Endodermal cell (in vitro differentiated cells): ENCODE measurements around the gene PAFAH1B1. TPM values are rescaled to one million over a fixed set of nuclear protein-coding genes. Genes with fewer than 3 reads are reported as not detected.
A peak's percentile ranks its signal among the peaks of the same experiment; 100 is the strongest.

Experiments used
- DNase-seq: peaks from one replicate; pipeline ENCODE4 v3.0.0-alpha.2; 2017
- H3K27ac ChIP-seq: 2 replicates; pipeline ENCODE4 v1.5.1; 2013; ENCODE audit warnings: mild to moderate bottlenecking, low read depth, low read length, moderate library complexity
- H3K27me3 ChIP-seq: 2 replicates; pipeline ENCODE4 v1.6.1; 2013; ENCODE audit warnings: mild to moderate bottlenecking, low read length, moderate library complexity; ENCODE audit not compliant: insufficient read depth, control insufficient read depth, poor library complexity, severe bottlenecking
- H3K36me3 ChIP-seq: 2 replicates; pipeline ENCODE4 v1.7.0; 2013; ENCODE audit warnings: mild to moderate bottlenecking, low read length, moderate library complexity; ENCODE audit not compliant: control insufficient read depth, insufficient read depth
- H3K4me1 ChIP-seq: one replicate; pipeline ENCODE4 v1.7.0; 2013; ENCODE audit warnings: low read length; ENCODE audit not compliant: control insufficient read depth, insufficient read depth
- H3K4me3 ChIP-seq: 2 replicates; pipeline ENCODE4 v1.5.1; 2013; ENCODE audit warnings: mild to moderate bottlenecking, low read length, moderate library complexity
- H3K9ac ChIP-seq: 2 replicates; pipeline ENCODE4 v1.6.1; 2013; ENCODE audit warnings: mild to moderate bottlenecking, low read length, moderate library complexity; ENCODE audit not compliant: poor library complexity, severe bottlenecking; ENCODE audit errors: extremely low read depth
- H3K9me3 ChIP-seq: 2 replicates; pipeline ENCODE4 v1.6.1; 2013; ENCODE audit warnings: mild to moderate bottlenecking, low read length, moderate library complexity; ENCODE audit not compliant: control insufficient read depth
- H3K27ac Mint-ChIP-seq: 2 replicates; pipeline ENCODE4 v1.8.0; 2020; ENCODE audit warnings: mixed read lengths
- H3K27me3 Mint-ChIP-seq: 2 replicates; pipeline ENCODE4 v1.8.0; 2021; ENCODE audit warnings: mild to moderate bottlenecking, mixed read lengths; ENCODE audit not compliant: insufficient read depth
- H3K36me3 Mint-ChIP-seq: 2 replicates; pipeline ENCODE4 v1.8.0; 2020; ENCODE audit warnings: low read depth, mixed read lengths
- H3K4me1 Mint-ChIP-seq: 2 replicates; pipeline ENCODE4 v1.8.0; 2020; ENCODE audit warnings: mixed read lengths
- H3K4me3 Mint-ChIP-seq: 2 replicates; pipeline ENCODE4 v1.8.0; 2020; ENCODE audit warnings: mild to moderate bottlenecking, moderate library complexity, mixed read lengths
- H3K9me3 Mint-ChIP-seq: 2 replicates; pipeline ENCODE4 v1.8.0; 2020; ENCODE audit warnings: mild to moderate bottlenecking, mixed read lengths
- WGBS, 2 experiments: methylation state at CpG; one replicate each; pipeline versions ENCODE4 v1.1.5 to v1.1.7; 2013; ENCODE audit warnings: missing lambda C conversion rate in 2 of 2, mixed read lengths in 1 of 2; ENCODE audit not compliant: insufficient coverage in 1 of 2, insufficient read length in 1 of 2; 5-methylcytosine and 5-hydroxymethylcytosine counted together
- total RNA-seq, 2 donors: library from RNA; stranded (reverse); fragmentation: NEBNext Ultra II Directional in 1 of 2; extraction: Animal tissue kit (Norgen Biotek cat#: 25700) in 1 of 2; gene quantifications; 2 replicates in 1 of 2; 3 replicates in 1 of 2; pipeline ENCODE4 v1.2.1, GENCODE V29; 2021
- TF ChIP-seq, protein P1 (sequence below): fragments of 200-600 bp; sonication (generic); conservative IDR thresholded peaks from 2 replicates; pipeline ENCODE4 v1.5.0; 2021; ENCODE audit warnings: antibody characterized with exemption, mild to moderate bottlenecking

The PAFAH1B1 gene
- total RNA-seq, 2 donors from 2014 or later: 157 to 200 TPM

DNA sequence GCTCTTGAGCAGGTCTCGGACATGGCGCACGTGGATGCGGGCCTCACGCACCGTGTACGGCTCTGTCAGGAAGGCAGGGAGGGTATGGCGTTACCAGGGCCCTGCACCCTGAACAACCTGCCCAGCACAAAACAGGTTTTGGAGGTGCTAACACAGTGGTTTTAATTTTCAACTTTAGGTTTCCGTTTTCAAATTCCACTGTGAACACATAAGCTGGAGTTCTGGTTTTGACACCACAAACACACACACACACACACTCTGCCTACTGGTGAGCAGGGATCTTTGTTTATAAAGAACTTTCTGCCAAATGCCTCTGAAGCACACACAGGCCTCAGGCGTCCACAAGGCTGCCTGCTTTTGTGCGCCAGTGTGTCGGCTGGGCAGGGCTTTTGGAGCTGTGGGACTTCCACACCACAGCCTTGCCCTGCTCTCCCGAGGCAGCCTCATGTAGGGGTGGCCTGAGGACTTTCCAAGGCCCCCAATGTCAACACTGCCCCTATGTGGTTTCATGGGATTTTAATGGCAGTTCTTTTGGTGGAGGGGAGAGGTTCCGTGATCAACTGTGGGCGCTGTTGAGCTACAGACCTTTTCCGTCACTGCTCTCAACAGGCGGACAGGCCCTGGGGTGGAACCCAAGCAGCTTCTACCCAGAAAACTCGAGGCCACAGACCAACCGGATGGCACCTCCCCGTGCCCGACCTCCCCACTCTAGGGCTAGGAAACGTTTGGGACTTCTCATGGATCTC lies 108.7 kb downstream of the PAFAH1B1 start:
- Mint-ChIP-seq H3K36me3 (peaks cover 30% of the 10 kb centered on the region), H3K4me1 (peaks cover 5% of the 10 kb centered on the region), H3K9me3 (no peaks in the 10 kb centered on the region), H3K4me3 (no peak overlapping the region), H3K27me3 (no peaks in the 10 kb centered on the region), H3K27ac (no peak overlapping the region)
- TF ChIP-seq, protein P1, sequence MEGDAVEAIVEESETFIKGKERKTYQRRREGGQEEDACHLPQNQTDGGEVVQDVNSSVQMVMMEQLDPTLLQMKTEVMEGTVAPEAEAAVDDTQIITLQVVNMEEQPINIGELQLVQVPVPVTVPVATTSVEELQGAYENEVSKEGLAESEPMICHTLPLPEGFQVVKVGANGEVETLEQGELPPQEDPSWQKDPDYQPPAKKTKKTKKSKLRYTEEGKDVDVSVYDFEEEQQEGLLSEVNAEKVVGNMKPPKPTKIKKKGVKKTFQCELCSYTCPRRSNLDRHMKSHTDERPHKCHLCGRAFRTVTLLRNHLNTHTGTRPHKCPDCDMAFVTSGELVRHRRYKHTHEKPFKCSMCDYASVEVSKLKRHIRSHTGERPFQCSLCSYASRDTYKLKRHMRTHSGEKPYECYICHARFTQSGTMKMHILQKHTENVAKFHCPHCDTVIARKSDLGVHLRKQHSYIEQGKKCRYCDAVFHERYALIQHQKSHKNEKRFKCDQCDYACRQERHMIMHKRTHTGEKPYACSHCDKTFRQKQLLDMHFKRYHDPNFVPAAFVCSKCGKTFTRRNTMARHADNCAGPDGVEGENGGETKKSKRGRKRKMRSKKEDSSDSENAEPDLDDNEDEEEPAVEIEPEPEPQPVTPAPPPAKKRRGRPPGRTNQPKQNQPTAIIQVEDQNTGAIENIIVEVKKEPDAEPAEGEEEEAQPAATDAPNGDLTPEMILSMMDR: peak; percentile 41
- WGBS, 2 experiments: 95 to 97% methylated on average over 17 to 22 of the region's 22 CpGs
- H3K27ac ChIP-seq: no peak overlapping the region
- peaks cover under 1% of the 10 kb centered on the region for H3K4me1 ChIP-seq
- H3K9me3 ChIP-seq: no peaks in the 10 kb centered on the region
- H3K36me3 ChIP-seq: peaks cover 19% of the 10 kb centered on the region
- peak; percentile 75 for DNase-seq
- H3K4me3 ChIP-seq: no peak overlapping the region
- H3K9ac ChIP-seq: no peak overlapping the region
- no peaks in the 10 kb centered on the region for H3K27me3 ChIP-seq

DNA sequence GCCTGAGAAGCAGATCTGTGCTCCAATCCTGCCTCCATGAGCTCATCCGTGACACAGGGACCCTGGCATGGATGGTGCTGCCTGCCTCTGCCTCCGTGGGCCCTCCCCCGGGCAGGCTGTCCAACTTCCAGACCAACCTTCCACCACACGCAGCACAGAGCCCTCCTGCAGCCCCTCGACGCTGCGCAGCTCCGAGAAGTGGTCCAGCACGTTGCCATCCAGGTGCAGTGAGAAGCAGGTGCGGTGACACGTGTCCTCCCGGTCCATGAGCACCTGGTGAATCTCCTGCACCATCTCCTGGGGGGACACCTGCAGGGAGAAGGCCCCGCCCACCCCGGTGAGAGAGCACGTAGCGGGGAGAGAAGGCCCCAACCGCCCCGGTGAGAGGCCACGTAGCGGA lies 109.7 kb downstream of the PAFAH1B1 start:
- Histone ChIP-seq H3K27me3 (no peaks in the 10 kb centered on the region), H3K36me3 (peaks cover 16% of the 10 kb centered on the region), H3K9me3 (no peaks in the 10 kb centered on the region), H3K9ac (no peak overlapping the region), H3K4me3 (no peak overlapping the region), H3K4me1 (peaks cover 10% of the 10 kb centered on the region), H3K27ac (no peak overlapping the region)
- TF ChIP-seq, protein P1: no peak
- Mint-ChIP-seq H3K36me3 (peaks cover 24% of the 10 kb centered on the region), H3K27ac (no peak overlapping the region), H3K9me3 (no peaks in the 10 kb centered on the region), H3K4me1 (peaks cover 6% of the 10 kb centered on the region), H3K4me3 (no peak overlapping the region), H3K27me3 (no peaks in the 10 kb centered on the region)
- DNase-seq: peak; percentile 42
- 92 to 97% methylated on average over 14 to 20 of the region's 20 CpGs for WGBS, 2 experiments

DNA sequence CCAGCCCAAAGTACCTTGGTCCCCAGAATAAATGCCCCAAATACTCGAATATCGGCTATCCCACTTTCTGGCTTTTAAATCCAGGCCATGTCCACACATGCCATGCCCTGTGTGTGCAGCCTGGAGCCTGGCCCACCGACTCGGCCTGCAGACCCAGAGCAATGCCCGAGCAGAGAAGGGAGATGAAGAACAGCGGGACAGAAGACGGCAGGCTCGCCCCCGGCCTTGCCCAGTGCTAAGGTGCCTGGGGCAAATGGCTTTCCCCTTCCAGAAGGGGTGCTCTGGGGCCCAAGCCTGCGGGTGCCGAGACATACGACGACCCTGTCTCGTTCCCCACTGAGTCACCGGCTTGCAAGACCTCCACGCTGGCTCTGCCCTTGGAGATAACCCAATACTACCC lies 110.2 kb downstream of the PAFAH1B1 start:
- H3K9me3 Mint-ChIP-seq: no peaks in the 10 kb centered on the region
- H3K4me3 Mint-ChIP-seq: no peak overlapping the region
- peaks cover 10% of the 10 kb centered on the region for H3K4me1 ChIP-seq
- DNase-seq: peak; percentile 44
- peaks cover 20% of the 10 kb centered on the region for H3K36me3 Mint-ChIP-seq
- 94% methylated on average over 8 to 16 of the region's 16 CpGs for WGBS, 2 experiments
- no peak overlapping the region for H3K4me3 ChIP-seq
- TF ChIP-seq, protein P1: no peak
- H3K27ac ChIP-seq: no peak overlapping the region
- no peaks in the 10 kb centered on the region for H3K27me3 Mint-ChIP-seq
- peaks cover 11% of the 10 kb centered on the region for H3K36me3 ChIP-seq
- no peaks in the 10 kb centered on the region for H3K27me3 ChIP-seq
- peaks cover 10% of the 10 kb centered on the region for H3K4me1 Mint-ChIP-seq
- H3K27ac Mint-ChIP-seq: no peak overlapping the region
- H3K9ac ChIP-seq: no peak overlapping the region
- no peaks in the 10 kb centered on the region for H3K9me3 ChIP-seq
